SK-N-SH treated with all-trans-retinoic acid at 6 μM for 48 hours (cell line): ENCODE data around the gene GRIK3.

Experiments used
- ATAC-seq: fragments of 200-7000 bp; cut with Tn5 transposase; 3 replicates; pipeline ENCODE4 v1.9.1; 2020; ENCODE audit warnings: mild to moderate bottlenecking, moderate library complexity
- ARNTL ChIP-seq: fragments of 450-650 bp; formaldehyde crosslinking; IDR thresholded peaks from 2 replicates; pipeline ENCODE4 v1.5.0; 2020; ENCODE audit warnings: low read depth, mild to moderate bottlenecking, moderate library complexity, borderline replicate concordance
- BACH2 ChIP-seq: fragments of 250-450 bp; sonication (Bioruptor Pico); IDR thresholded peaks from 2 replicates; pipeline ENCODE4 v1.9.0; 2021; ENCODE audit warnings: mild to moderate bottlenecking, borderline replicate concordance
- CREB5 ChIP-seq: fragments of 250-450 bp; sonication (Bioruptor Pico); IDR thresholded peaks from 2 replicates; pipeline ENCODE4 v1.5.1; 2020; ENCODE audit warnings: low read depth, mild to moderate bottlenecking, moderate library complexity
- CSRNP3 ChIP-seq: fragments of 250-450 bp; sonication (Bioruptor Pico); IDR thresholded peaks from 2 replicates; pipeline ENCODE4 v1.5.1; 2021; ENCODE audit warnings: mild to moderate bottlenecking, moderate library complexity
- ESRRG ChIP-seq: fragments of 250-450 bp; sonication (Bioruptor Pico); IDR thresholded peaks from 2 replicates; pipeline ENCODE4 v1.6.1; 2021; ENCODE audit warnings: mild to moderate bottlenecking
- GLIS3 ChIP-seq: fragments of 250-450 bp; sonication (Bioruptor Pico); IDR thresholded peaks from 2 replicates; pipeline ENCODE4 v1.5.0; 2020; ENCODE audit warnings: mild to moderate bottlenecking, moderate library complexity
- OSR1 ChIP-seq: fragments of 250-450 bp; sonication (Bioruptor Pico); IDR thresholded peaks from 2 replicates; pipeline ENCODE4 v1.8.0; 2022; ENCODE audit warnings: moderate library complexity, mild to moderate bottlenecking, inconsistent platforms
- PATZ1 ChIP-seq: fragments of 250-450 bp; sonication (Bioruptor Pico); IDR thresholded peaks from 2 replicates; pipeline ENCODE4 v1.8.0; 2020; ENCODE audit warnings: mild to moderate bottlenecking, moderate library complexity, borderline replicate concordance
- PPARA ChIP-seq: fragments of 250-450 bp; sonication (Bioruptor Pico); IDR thresholded peaks from 2 replicates; pipeline ENCODE4 v1.5.0; 2020; ENCODE audit warnings: mild to moderate bottlenecking, borderline replicate concordance
- RARB ChIP-seq: fragments of 250-450 bp; sonication (Bioruptor Pico); IDR thresholded peaks from 2 replicates; pipeline ENCODE4 v1.8.0; 2021; ENCODE audit warnings: mild to moderate bottlenecking, moderate library complexity
- SNAI2 ChIP-seq: fragments of 250-450 bp; sonication (Bioruptor Pico); IDR thresholded peaks from 2 replicates; pipeline ENCODE4 v1.5.0; 2020; ENCODE audit warnings: mild to moderate bottlenecking, moderate library complexity
- TCF4 ChIP-seq: fragments of 250-450 bp; sonication (Bioruptor Pico); IDR thresholded peaks from 2 replicates; pipeline ENCODE4 v1.8.0; 2021; ENCODE audit warnings: mild to moderate bottlenecking, moderate library complexity, borderline replicate concordance
- TOX ChIP-seq: fragments of 250-450 bp; sonication (Bioruptor Pico); IDR thresholded peaks from 2 replicates; pipeline ENCODE4 v1.8.0; 2021; ENCODE audit warnings: mild to moderate bottlenecking, moderate library complexity, borderline replicate concordance
- TSHZ2 ChIP-seq: fragments of 250-450 bp; sonication (Bioruptor Pico); IDR thresholded peaks from 2 replicates; pipeline ENCODE4 v1.5.0; 2020; ENCODE audit warnings: mild to moderate bottlenecking, moderate library complexity
- ZC3H10 ChIP-seq: fragments of 250-450 bp; sonication (Bioruptor Pico); IDR thresholded peaks from 2 replicates; pipeline ENCODE4 v1.5.1; 2021; ENCODE audit warnings: mild to moderate bottlenecking, moderate library complexity
- ZFP3 ChIP-seq: fragments of 250-450 bp; sonication (Bioruptor Pico); IDR thresholded peaks from 2 replicates; pipeline ENCODE4 v1.5.0; 2020; ENCODE audit warnings: mild to moderate bottlenecking, moderate library complexity
- ZFP30 ChIP-seq: fragments of 450-650 bp; formaldehyde crosslinking; IDR thresholded peaks from 2 replicates; pipeline ENCODE4 v1.5.0; 2022; ENCODE audit warnings: mild to moderate bottlenecking, moderate library complexity
- ZNF565 ChIP-seq: fragments of 450-650 bp; formaldehyde crosslinking; conservative IDR thresholded peaks from 2 replicates; pipeline ENCODE4 v1.5.0; 2020; ENCODE audit warnings: low read depth, mild to moderate bottlenecking, moderate library complexity
- ZNF8 ChIP-seq: fragments of 450-650 bp; formaldehyde crosslinking; IDR thresholded peaks from 2 replicates; pipeline ENCODE4 v1.5.0; 2020; ENCODE audit warnings: mild to moderate bottlenecking, moderate library complexity
- TF ChIP-seq, protein P1 (sequence below): fragments of 250-450 bp; sonication (Bioruptor Pico); IDR thresholded peaks from 2 replicates; pipeline ENCODE4 v1.8.0; 2021; ENCODE audit warnings: low read depth, mild to moderate bottlenecking, moderate library complexity, borderline replicate concordance

Gene GRIK3

DNA sequence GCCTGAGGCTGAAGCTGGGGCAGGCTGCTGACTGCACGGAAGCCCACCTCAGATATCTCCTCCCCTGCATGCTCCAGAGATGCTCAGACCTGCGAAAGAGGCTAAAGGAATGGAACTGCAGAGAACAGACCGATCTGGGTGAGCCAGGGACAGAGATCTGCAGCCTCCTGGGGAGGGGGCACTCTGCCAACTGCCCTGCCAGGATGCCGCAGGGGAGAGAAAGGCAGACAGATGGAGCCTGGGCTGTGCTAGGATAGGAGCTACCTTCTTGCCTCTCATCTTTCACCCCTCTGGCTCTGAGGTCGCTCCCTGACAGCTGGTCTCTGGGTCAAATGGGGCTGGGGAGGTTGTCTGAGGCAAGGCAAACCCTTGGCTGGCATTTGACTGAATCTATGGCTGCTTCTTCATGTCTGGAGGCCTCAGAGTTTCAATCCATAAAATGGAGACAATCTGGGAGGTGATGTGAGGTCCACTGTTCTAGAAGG, 238.2 kb downstream of the GRIK3 start:
- TF ChIP-seq ZFP30 (CRISPR knock-in tag) = no peak
- TF ChIP-seq ZC3H10 (CRISPR knock-in tag) = no peak
- TF ChIP-seq, protein P1, sequence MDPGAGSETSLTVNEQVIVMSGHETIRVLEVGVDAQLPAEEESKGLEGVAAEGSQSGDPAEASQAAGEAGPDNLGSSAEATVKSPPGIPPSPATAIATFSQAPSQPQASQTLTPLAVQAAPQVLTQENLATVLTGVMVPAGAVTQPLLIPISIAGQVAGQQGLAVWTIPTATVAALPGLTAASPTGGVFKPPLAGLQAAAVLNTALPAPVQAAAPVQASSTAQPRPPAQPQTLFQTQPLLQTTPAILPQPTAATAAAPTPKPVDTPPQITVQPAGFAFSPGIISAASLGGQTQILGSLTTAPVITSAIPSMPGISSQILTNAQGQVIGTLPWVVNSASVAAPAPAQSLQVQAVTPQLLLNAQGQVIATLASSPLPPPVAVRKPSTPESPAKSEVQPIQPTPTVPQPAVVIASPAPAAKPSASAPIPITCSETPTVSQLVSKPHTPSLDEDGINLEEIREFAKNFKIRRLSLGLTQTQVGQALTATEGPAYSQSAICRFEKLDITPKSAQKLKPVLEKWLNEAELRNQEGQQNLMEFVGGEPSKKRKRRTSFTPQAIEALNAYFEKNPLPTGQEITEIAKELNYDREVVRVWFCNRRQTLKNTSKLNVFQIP (CRISPR knock-in tag) = no peak
- no peak for ATAC-seq

DNA sequence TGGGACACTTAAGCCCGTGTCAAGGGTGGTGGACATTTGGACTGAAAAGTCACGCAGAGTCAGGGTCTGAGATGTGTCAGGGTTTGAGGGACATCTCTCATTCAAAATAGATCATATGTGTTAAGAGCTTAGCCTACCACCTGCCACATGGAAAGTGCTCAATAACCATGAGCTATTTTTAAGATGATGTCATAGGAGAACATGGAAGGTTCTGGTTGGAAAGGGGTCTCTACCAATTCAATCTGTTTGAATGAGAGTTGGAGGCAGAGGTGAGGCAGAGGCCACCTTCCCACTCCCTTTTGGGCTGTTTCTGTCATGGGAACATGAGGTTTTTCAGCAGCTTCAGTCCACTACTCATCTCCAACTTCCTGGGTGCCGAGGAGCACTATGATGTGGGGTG, 239.9 kb downstream of the GRIK3 start:
- TF ChIP-seq TCF4 (CRISPR knock-in tag) (no peak), CREB5 (no peak), ZNF8 (CRISPR knock-in tag) (no peak), ESRRG (CRISPR knock-in tag) (no peak), GLIS3 (CRISPR knock-in tag) (no peak), ZNF565 (CRISPR knock-in tag) (no peak), ZFP30 (CRISPR knock-in tag) (no peak), TOX (CRISPR knock-in tag) (no peak), CSRNP3 (CRISPR knock-in tag) (no peak), ARNTL (CRISPR knock-in tag) (no peak), RARB (CRISPR knock-in tag) (no peak), ZFP3 (CRISPR knock-in tag) (no peak), ZC3H10 (CRISPR knock-in tag) (no peak), BACH2 (no peak), TSHZ2 (CRISPR knock-in tag) (no peak), PPARA (no peak), OSR1 (no peak)
- TF ChIP-seq, protein P1 (CRISPR knock-in tag) = no peak

DNA sequence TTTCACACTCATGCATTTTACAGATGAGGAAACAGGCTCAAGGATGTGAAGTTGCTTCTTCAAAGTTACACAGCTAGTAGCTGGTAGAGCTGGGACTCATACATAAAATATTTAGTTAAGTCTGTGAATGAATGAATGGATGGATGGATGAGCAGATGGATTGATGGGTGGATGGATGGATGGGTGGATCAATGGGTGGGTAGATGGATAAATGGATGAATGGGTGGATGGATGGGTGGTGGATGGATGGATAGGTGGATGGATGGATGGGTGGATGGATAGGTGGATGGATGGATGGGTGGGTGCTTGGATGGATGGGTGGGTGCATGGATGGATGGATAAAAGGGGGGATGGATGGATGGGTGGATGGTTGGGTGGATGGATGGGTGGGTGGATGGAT, 240.9 kb downstream of the GRIK3 start:
- no peak for ATAC-seq
- TF ChIP-seq SNAI2 = no peak
- no peak for TF ChIP-seq PATZ1
- TF ChIP-seq CREB5 = no peak
- no peak for TF ChIP-seq CSRNP3 (CRISPR knock-in tag)

More for the DNA sequence above, 239.9 kb downstream of the GRIK3 start:
- no peak for ATAC-seq
